Melanocyte of skin (primary cell): ENCODE data around the gene AQP11. TPM values are rescaled to one million over a fixed set of nuclear protein-coding genes. Genes with fewer than 3 reads are reported as not detected.

Experiments used
- small RNA-seq, 2 donors: library from RNA; depleted of rRNA; stranded (forward); fragments of <200 nt; gene quantifications; one replicate each; pipeline ENCODE3, GENCODE V24; 2012
- total RNA-seq, 2 donors: library from RNA; depleted of rRNA; stranded (reverse); fragments of >200 nt; gene quantifications; 2 replicates each; pipeline ENCODE4 v1.2.3, GENCODE V29; 2012

Gene AQP11
- total RNA-seq, result 1 to 10 TPM; 3.4 to 4.3 TPM

GRCh38 chr11:77589521-77590193, at the start of gene AQP11:
Gene AQP11 (plus strand): TSS chr11:77589953. CDS start chr11:77589993, 40 bp downstream.

GRCh38 chr11:77637345-77638165, 47.8 kb downstream of the AQP11 start, which contains the start of gene CLNS1A:
Gene CLNS1A (minus strand): TSS chr11:77637794. CDS start chr11:77637714, 80 bp downstream.

Small RNA genes within 50 kb of the gene (small RNA-seq; reads per million reads assigned to genes)
- gene RNU7-59P, result 0 reads per million in 2 donors

Other genes with a start within 250 kb of the AQP11 start
- 10 to 100 TPM; 43.0 to 51.6 TPM for gene PAK1, start 115.9 kb upstream of the AQP11 start, total RNA-seq
- 10 to 100 TPM; 70.2 to 85.3 TPM for gene CLNS1A, start 47.8 kb downstream of the AQP11 start, total RNA-seq
- 10 to 100 TPM; 22.3 to 29.9 TPM for gene RSF1, start 230.8 kb downstream of the AQP11 start, total RNA-seq
- gene AAMDC, start 231.2 kb downstream of the AQP11 start, total RNA-seq, result 10 to 100 TPM; 14.7 to 17.9 TPM